Natural killer cell (primary cell): Measurements from ENCODE around the gene GTF3C1. TPM values are rescaled to one million over a fixed set of nuclear protein-coding genes. Genes with fewer than 3 reads are reported as not detected.

Source experiments
- ATAC-seq, 3 donors: fragments of 150-1000 bp in 2 of 3; fragments of 200-7000 bp in 1 of 3; cut with Tn5 transposase; 1 replicate in 1 of 3; 2 replicates in 2 of 3; pipeline ENCODE4 v1.10.0; 2021; ENCODE audit warnings: mild to moderate bottlenecking in 2 of 3, moderate library complexity in 2 of 3
- DNase-seq, 2 donors: peaks; one replicate each; pipeline versions ENCODE4 v3.0.0 to v3.0.0-alpha.2; 2013 to 2021; ENCODE audit warnings: mixed read lengths in 1 of 2
- H3K27ac ChIP-seq: one replicate; pipeline ENCODE4 v1.5.1; 2013; ENCODE audit warnings: mild to moderate bottlenecking, low read length
- H3K27me3 ChIP-seq: one replicate; pipeline ENCODE4 v1.6.1; 2013; ENCODE audit warnings: low read length; ENCODE audit not compliant: control insufficient read depth, insufficient read depth
- H3K36me3 ChIP-seq: one replicate; pipeline ENCODE4 v1.6.1; 2013; ENCODE audit warnings: low read length; ENCODE audit not compliant: control insufficient read depth, insufficient read depth
- H3K4me1 ChIP-seq: one replicate; pipeline ENCODE4 v1.6.1; 2013; ENCODE audit warnings: low read length; ENCODE audit not compliant: control insufficient read depth, insufficient read depth
- H3K4me3 ChIP-seq: one replicate; pipeline ENCODE4 v1.5.1; 2013; ENCODE audit warnings: low read length
- H3K9me3 ChIP-seq: one replicate; pipeline ENCODE4 v1.6.1; 2013; ENCODE audit warnings: low read length; ENCODE audit not compliant: control insufficient read depth, insufficient read depth
- H3K27ac Mint-ChIP-seq, 2 donors: one replicate each; pipeline ENCODE4 v1.8.0; 2022; ENCODE audit warnings: mild to moderate bottlenecking in 2 of 2, mixed read lengths in 2 of 2, moderate library complexity in 1 of 2
- H3K27me3 Mint-ChIP-seq, 2 donors: one replicate each; pipeline ENCODE4 v1.8.0; 2022; ENCODE audit warnings: low read depth in 2 of 2, mixed read lengths in 2 of 2
- H3K36me3 Mint-ChIP-seq: one replicate; pipeline ENCODE4 v1.8.0; 2022; ENCODE audit warnings: mixed read lengths
- H3K4me1 Mint-ChIP-seq, 2 donors: one replicate each; pipeline ENCODE4 v1.8.0; 2022; ENCODE audit warnings: mixed read lengths in 2 of 2
- H3K4me3 Mint-ChIP-seq: one replicate; pipeline ENCODE4 v1.8.0; 2022; ENCODE audit warnings: mild to moderate bottlenecking, moderate library complexity, mixed read lengths
- H3K9me3 Mint-ChIP-seq, 2 donors: one replicate each; pipeline ENCODE4 v1.8.0; 2022; ENCODE audit warnings: mixed read lengths in 2 of 2
- WGBS: methylation state at CpG from one replicate; pipeline ENCODE4 v1.1.7; 2013; ENCODE audit warnings: missing lambda C conversion rate; ENCODE audit not compliant: insufficient coverage; 5-methylcytosine and 5-hydroxymethylcytosine counted together
- intact Hi-C: fragments of 100-400 bp; cut with micrococcal nuclease; formaldehyde crosslinking; loops from one replicate; pipeline ENCODE4 v1.14.2; 2022
- total RNA-seq, 4 donors: library from RNA; stranded (reverse); fragments of 120-200 nt in 1 of 4; gene quantifications; one replicate each; pipeline versions ENCODE4 v1.2.3 to v1.2.4, GENCODE V29; 2013 to 2022
- TF ChIP-seq, protein P1 (sequence below): fragments of 200-600 bp; IDR thresholded peaks from one replicate; pipeline ENCODE4 v1.8.0; 2022; ENCODE audit warnings: antibody characterized with exemption

Gene GTF3C1
- total RNA-seq, 3 donors from 2014 or later (not counting 1 experiment from before 2014, with no cell fraction given): 111 to 160 (median 125) TPM

DNA sequence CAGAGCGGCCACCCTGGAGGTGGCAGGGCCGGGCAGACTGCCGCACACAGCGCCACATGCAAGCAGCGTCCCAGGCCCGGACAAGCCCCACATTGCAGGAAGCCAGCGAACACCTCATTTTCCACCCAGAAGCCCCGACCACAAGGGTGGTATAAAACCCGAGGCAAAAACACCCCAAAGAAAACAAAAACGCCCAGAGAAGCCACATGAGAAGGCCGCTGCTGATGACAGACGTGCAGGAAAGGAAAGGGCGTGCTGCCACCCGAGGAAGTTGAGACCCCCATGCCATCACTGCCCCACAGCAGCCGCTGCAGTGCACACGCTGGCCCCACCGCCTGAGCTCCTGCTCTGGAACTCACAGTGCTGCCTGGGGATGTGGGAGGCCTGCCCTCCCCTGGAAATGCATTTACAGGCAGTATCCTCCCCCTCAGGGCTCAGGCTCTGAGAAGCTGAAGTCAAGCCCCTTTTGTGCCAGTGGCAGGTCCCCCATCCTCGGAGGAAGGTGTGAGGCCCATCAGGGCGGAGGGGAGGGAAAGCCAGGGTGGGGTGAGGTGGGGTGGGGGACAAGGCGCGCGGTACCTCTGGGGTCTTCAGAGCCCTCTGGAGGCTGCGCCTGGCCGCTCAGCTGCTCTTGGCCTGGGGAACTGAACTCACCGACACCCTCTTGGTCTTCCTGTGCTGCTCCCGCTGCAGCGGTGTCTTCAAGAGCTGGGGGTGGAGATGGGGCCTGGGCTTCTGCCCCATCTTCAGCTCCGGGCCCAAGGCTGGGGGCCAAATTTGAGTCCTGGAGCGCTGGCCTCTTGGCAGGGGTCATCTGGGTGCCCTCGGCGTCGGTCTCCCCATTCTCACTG, 85.7 kb downstream of the GTF3C1 start:
- H3K4me1 ChIP-seq: peaks cover 67% of the 10 kb centered on the region
- ATAC-seq (peak; percentile 67 to 80 (median 75)), DNase-seq (peak; percentile 69 to 87)
- H3K27ac Mint-ChIP-seq: peak overlapping the region; percentile 96
- H3K27ac ChIP-seq: peak overlapping the region; percentile 99
- H3K9me3 Mint-ChIP-seq: no peaks in the 10 kb centered on the region
- intact Hi-C loops: loop anchor here (1.0 kb wide), 1 partner anchor 14 kb away; no protein-coding TSS in a partner anchor
- peak overlapping the region; percentile 90 for H3K4me3 Mint-ChIP-seq
- TF ChIP-seq, protein P1, sequence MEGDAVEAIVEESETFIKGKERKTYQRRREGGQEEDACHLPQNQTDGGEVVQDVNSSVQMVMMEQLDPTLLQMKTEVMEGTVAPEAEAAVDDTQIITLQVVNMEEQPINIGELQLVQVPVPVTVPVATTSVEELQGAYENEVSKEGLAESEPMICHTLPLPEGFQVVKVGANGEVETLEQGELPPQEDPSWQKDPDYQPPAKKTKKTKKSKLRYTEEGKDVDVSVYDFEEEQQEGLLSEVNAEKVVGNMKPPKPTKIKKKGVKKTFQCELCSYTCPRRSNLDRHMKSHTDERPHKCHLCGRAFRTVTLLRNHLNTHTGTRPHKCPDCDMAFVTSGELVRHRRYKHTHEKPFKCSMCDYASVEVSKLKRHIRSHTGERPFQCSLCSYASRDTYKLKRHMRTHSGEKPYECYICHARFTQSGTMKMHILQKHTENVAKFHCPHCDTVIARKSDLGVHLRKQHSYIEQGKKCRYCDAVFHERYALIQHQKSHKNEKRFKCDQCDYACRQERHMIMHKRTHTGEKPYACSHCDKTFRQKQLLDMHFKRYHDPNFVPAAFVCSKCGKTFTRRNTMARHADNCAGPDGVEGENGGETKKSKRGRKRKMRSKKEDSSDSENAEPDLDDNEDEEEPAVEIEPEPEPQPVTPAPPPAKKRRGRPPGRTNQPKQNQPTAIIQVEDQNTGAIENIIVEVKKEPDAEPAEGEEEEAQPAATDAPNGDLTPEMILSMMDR: no peak
- peaks cover 70% of the 10 kb centered on the region for H3K36me3 ChIP-seq
- 46% methylated on average over 31 of the region's 32 CpGs for WGBS
- peak overlapping the region; percentile 61 for H3K4me3 ChIP-seq
- H3K36me3 Mint-ChIP-seq: peaks cover 21% of the 10 kb centered on the region
- H3K9me3 ChIP-seq: no peaks in the 10 kb centered on the region
- peaks cover 39 to 64% of the 10 kb centered on the region in 2 donors for H3K4me1 Mint-ChIP-seq
- no peaks in the 10 kb centered on the region for H3K27me3 Mint-ChIP-seq
- no peaks in the 10 kb centered on the region for H3K27me3 ChIP-seq

DNA sequence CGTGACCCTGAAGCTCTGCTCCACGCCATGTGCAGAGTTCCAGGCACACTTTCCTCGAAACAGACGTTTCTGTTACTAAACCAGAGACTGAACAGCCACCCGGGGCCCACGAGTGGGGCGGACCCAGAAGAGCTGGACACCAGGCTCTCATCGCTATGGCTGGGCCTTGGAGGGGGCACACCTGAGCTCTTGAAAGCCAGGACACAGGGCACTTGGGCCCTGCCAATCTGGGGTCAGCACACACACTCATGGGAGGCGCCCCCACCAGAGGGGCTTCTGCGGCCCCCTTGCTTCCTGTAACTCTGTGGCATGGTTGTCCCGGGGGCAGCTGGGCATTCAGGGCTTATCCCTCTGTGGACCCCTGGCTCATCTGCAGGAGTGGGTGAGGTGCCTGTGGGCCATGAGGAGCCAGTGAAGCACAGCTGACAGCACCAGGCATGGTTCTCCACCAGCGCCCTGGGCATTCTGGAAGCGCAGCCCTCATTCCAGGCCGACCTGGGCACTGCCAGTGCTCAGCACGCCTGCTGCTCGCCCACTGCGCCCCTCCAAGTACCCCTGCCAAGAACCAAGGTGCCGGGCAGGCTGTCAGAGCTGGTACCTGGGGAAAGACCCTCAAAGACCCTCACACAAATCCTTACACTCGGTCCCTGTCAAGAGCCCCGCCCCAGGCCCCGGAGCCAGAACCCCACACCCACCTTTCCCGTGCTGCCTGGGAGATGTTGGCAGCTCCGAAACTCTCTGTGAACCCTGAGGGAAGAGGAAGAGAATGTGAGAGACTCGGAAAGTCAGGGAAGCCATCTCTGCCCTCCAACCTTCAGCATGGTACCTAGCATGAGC, 86.6 kb downstream of the GTF3C1 start:
- no peaks in the 10 kb centered on the region for H3K9me3 ChIP-seq
- Mint-ChIP-seq H3K9me3 (no peaks in the 10 kb centered on the region), H3K27me3 (no peaks in the 10 kb centered on the region), H3K4me3 (peak overlapping the region; percentile 90), H3K36me3 (peaks cover 14% of the 10 kb centered on the region), H3K4me1 (peaks cover 39 to 66% of the 10 kb centered on the region in 2 donors), H3K27ac (peak overlapping the region; percentile 96)
- peak overlapping the region; percentile 61 for H3K4me3 ChIP-seq
- ATAC-seq: no peak
- H3K27ac ChIP-seq: peak overlapping the region; percentile 99
- peaks cover 67% of the 10 kb centered on the region for H3K4me1 ChIP-seq
- H3K27me3 ChIP-seq: no peaks in the 10 kb centered on the region
- TF ChIP-seq, protein P1: no peak
- intact Hi-C loops: loop anchor here (1.0 kb wide), 1 partner anchor 13 kb away; no protein-coding TSS in a partner anchor
- H3K36me3 ChIP-seq: peaks cover 65% of the 10 kb centered on the region
- no peak for DNase-seq
- 85% methylated on average over 20 of the region's 24 CpGs for WGBS

DNA sequence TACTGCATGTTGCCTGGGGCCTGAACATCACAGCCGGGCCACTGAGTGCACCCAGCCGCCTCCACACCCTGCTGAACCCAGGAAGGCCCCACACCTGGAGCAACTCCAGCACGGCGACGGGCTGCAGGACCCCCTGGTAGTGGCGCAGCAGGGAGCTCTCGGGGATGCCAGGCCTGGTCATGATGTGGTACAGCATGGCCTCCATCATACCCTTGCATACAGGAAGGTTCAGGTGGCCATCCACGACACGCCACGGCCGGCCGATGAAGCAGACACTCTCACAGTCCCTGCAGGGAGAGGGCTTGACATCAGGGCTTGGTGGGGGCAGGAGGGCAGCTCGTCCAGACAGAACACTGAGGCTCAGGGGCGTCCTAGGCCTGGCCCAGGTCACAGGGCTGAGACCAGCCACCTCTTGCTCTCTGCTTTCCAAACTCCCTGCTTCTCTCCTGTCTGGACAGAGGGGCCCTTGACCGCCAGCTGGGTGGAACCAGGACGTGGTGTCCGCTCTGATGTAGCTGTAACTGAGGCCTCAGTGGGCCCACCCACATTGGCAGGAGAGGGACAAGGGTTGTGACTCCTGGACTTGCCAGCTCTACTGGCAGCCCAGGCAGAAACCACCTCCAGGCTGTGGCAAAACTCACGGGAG, 87.4 kb downstream of the GTF3C1 start:
- H3K4me3 ChIP-seq: no peak overlapping the region
- no peaks in the 10 kb centered on the region for H3K9me3 ChIP-seq
- peaks cover 59% of the 10 kb centered on the region for H3K36me3 ChIP-seq
- TF ChIP-seq, protein P1: no peak
- peaks cover 69% of the 10 kb centered on the region for H3K4me1 ChIP-seq
- ATAC-seq (no peak), DNase-seq (no peak)
- Mint-ChIP-seq H3K36me3 (peaks cover 8% of the 10 kb centered on the region), H3K4me1 (peaks cover 42 to 69% of the 10 kb centered on the region in 2 donors), H3K9me3 (no peaks in the 10 kb centered on the region), H3K4me3 (no peak overlapping the region), H3K27me3 (no peaks in the 10 kb centered on the region), H3K27ac (peak overlapping the region; percentile 96)
- intact Hi-C loops: no loop called here
- H3K27ac ChIP-seq: peak overlapping the region; percentile 99
- no peaks in the 10 kb centered on the region for H3K27me3 ChIP-seq
- 87% methylated on average over 18 of the region's 18 CpGs for WGBS
